Activated effector memory CD4-positive, alpha-beta T cell treated with Interleukin-2 at 50 U/mL for 16 hours (primary cell): ENCODE data around the gene C19orf47.
"Not testable (repeated sequence)": the region's sequence is repeated elsewhere in the genome, so short reads cannot be mapped to it uniquely, and the experiment has no call there.

Experiments
- DNase-seq: peaks from one replicate; pipeline ENCODE4 v3.0.0-alpha.2; 2020

C19orf47 gene

DNA sequence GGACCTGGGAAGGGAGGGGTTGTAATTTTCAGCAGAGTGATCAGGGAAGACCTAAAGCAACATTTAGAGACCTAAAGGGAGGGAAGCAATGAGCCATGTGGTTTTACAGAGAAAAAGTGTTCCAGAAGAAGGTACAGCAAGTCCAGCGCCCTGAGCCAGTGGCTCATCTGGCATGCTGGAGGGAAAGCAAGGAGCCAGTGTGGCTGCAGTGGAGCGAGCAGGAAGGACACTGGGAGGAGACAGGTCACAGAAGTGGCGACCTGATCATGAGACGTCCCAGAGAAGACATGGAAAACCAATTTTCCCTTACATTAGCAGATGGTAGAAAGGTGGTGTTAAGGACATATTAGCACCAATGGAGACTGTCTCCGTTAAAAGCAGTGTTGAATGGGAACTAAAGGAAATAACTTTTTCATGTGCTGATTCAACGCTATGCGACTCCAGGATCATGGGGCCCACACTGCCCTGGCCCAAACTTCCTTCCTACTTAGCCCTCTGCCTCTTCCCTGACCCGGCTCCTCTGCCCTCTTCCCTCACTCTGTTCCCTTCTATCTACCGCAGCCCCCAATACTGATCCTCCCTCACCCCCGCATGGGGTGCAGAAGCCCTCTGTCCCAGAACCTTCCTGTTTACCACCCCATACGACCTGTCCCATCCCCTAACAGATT lies 5.4 kb downstream of the C19orf47 start:
- DNase-seq, result no peak

DNA sequence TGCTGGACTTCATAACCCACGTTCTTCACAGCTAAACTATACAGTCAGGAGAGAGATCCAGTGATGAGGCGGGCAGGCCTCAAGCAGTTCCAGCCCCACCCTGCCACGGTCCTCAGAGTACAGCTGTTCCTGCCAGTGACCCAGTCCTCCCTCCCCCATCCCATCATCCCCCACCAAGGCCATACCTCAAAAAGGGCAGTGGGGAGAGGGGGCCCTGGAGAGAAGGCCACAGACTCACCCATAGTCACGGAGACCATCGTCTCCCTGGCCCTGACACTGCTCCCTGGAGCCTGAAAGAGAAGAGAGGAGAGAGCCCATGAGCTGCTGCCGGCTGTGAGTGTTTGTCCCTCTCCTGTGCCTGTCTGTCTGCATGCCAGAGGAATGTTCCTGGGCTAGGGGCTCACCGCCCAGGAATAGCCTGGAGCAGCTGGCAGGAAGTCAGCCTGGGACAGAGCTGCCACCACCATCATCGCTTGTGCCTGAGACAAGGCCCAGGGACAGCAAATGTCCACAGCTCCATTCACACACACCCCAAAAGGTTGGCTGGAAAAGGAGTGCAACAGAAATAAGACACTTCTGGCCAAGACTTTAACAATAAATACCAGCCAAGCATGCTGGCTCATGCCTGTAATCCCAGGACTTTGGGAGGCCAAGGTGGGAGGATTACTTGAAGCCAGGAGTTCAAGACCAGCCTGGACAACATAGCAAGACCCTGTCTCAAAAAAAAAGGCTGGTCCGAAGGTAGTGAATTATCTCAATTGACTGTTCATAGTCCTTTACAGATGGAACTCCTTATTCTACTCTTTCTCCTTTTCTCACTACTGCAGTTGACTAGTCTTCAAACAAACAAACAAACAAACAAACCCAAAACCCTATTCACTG lies 6.4 kb downstream of the C19orf47 start:
- DNase-seq, result no peak

GRCh38 chr19:40339018-40339728 lies 9.0 kb downstream of the C19orf47 start:
- DNase-seq, result no peak

DNA sequence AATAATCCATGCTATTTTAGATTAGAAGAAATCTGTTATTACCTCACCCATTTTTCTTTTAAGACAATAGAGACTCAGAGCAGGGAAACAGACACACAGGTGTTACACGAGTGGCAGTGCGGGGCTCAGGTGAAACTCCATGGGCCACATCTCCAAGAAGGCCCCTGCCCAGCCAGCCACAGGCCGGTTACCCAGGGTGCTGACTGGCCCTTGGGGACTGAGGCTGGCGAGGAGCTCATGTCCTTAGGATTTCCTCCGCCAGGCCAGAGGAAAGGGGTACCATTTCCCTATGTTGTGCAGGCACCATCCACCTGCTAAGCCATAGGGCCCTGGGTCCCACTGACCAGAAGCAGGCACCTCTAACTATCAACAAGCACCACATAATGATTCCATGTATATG lies 10.6 kb downstream of the C19orf47 start:
- no peak for DNase-seq

- DNase-seq, result no peak
These were observed 11.1 kb downstream of the C19orf47 start for GRCh38 chr19:40337107-40337506.

DNA sequence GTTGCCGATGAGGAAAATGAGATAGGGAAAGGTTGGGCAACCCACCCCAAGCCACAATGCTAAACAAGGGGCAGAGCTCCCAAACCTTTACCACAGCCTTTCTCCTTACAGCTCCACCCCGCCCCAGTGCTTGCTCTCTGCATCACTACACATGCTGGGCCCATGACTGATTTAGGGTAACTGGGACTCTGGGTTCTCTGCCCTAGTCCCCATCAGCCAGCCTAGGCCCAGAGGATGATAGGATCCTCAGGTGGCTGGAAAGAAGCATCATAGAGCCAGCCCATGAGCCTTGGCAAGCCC lies 11.6 kb downstream of the C19orf47 start:
- no peak for DNase-seq

- DNase-seq, result no peak
These were observed 12.2 kb downstream of the C19orf47 start for GRCh38 chr19:40335855-40336600.

GRCh38 chr19:40335101-40335500 lies 13.1 kb downstream of the C19orf47 start:
- no peak for DNase-seq

DNA sequence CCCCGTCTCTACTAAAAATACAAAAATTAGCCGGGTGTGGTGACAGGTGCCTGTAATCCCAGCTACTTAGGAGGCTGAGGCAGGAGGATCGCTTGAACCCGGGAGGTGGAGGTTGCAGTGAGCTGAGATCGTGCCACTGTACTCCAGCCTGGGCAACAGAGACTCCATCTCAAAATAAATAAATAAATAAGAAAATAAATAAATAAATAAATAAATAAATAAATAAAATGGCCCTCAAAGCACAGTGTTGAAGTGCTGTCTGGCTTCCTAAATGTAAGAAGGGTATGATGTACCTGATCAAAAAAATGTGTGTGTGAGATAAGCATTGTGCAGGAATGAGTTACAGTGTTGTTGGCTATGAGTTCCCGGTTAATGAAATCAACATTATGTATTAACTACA lies 15.1 kb downstream of the C19orf47 start:
- DNase-seq, result not testable (repeated sequence)

DNA sequence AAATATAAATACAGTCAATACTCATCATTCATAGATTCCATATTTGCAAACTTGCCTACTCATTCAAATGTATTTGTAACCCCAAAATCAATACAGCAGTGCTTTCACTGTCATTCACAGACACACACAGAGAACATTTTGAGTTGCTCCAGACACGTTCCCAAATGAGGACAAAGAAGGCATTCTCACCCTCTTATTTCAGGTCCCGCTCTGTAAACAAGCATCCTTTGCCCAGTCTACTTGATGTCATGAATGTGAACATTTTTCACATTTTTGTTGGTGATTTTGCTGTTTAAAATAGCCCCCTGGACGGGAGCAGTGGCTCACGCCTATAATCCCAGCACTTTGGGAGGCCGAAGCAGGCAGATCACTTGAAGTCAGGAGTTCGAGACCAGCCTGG lies 15.5 kb downstream of the C19orf47 start:
- no peak for DNase-seq

DNA sequence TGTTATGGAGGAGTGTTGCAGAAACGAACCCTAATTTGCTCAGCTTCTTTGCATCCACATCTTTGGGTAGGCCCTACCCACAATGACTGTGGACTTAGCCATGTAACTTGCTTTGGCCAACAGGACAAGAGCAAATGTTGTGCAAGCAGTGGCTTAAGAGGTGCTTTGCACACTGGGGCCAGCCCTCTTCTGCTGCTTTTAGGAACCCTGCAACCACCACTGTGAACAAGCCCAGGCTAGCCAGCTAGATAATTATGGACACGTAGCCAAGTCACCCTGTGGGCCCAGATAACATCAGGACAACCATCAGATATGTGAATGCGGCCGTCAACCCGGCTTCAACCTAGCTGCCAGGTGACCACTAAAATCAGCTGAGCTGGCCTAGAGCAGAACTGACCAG lies 17.1 kb downstream of the C19orf47 start:
- DNase-seq, result no peak

- DNase-seq, result no peak
These were observed 22.0 kb downstream of the C19orf47 start for GRCh38 chr19:40326201-40326600.

DNA sequence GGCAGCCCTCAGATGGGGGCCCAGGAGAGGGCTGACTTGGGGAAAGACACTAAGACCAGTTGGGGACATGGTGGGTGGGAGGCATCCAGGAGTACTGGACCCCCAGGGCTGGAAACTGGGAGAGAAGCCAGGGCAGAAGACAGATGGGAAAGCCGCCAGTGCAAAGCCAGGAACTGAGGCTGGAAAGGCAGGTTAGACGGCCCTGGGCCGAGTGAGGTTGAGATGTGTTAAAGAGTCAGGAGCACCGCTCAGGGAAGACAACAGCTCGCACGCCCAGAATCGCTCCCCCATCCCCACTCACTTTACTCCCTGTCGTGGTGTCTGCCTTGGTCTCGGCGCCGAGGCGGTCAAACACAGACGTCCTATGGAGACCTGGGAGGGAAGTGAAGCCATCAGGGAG lies 24.5 kb downstream of the C19orf47 start:
- no peak for DNase-seq

- no peak for DNase-seq
These were observed 25.1 kb downstream of the C19orf47 start for GRCh38 chr19:40322951-40323615.

DNA sequence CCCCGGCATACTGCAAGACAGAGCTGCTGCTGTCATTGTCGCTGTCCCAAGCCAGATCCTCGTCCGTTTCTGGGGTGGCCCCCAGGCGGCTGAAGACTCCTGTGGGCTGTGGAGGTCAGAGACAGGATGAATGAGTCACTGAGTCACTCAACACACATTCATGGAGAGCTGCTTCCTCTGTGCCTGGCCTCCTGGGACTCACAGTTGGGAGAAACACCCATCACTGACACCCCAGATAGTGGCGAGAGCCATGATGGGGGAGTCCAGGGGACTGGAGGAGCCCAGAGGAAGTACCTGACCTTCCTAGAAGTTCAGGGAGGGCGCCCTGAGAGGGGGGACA lies 26.0 kb downstream of the C19orf47 start:
- DNase-seq, result no peak

- DNase-seq, result no peak
These were observed 26.5 kb downstream of the C19orf47 start for GRCh38 chr19:40321566-40322270.

- no peak for DNase-seq
These were observed 27.1 kb downstream of the C19orf47 start for GRCh38 chr19:40321076-40321475.

DNA sequence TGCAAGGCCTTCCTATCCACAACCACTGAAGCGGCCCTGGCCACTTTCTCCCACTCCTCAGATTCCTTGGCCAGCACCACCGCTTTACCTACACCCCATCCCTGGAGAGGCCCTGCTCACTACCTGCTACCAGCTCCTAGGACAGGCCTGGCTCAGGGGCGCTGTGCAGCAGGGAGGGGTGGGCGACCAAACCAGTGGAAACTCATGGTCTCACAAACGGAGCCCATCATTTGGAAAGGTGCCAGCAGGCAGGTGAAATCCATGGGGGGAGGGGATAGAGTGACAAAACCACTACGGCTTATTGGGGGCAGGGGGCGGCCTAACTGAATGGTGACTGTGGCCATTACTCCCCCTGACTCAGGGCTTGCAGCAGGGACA lies 27.6 kb downstream of the C19orf47 start:
- no peak for DNase-seq

- no peak for DNase-seq
These were observed 30.9 kb downstream of the C19orf47 start for GRCh38 chr19:40317338-40317737.

- DNase-seq, result no peak
These were observed 32.3 kb downstream of the C19orf47 start for GRCh38 chr19:40315812-40316470.

DNA sequence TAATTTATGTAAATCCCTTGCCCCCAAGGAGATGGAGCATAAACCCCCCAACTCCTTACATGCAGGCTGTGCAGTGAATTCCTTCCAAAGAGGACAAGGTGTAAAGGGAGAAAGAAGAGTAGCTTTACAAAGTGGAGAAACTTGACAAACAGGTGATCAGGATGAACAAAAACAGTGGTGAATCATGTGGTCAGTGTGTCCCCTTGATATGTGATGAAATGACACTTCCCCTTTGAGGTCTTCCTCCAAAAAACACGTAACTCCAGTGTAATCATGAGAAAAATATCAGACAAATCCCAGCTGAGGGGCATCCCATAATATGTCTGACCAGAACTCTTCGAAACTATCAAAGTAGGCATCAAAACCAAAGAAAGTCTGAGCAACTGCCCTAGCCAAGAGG lies 33.5 kb downstream of the C19orf47 start:
- no peak for DNase-seq
